Heart left ventricle (tissue), 13 donors: Measurements from ENCODE around the gene ENTPD1.

Source experiments
- POLR2A ChIP-seq, 2 donors: fragments of 450-650 bp; IDR thresholded peaks; one replicate each; pipeline ENCODE4 v1.6.1; 2017; ENCODE audit warnings: antibody characterized with exemption in 2 of 2, mild to moderate bottlenecking in 2 of 2, moderate library complexity in 2 of 2
- TF ChIP-seq, protein P1 (sequence below), 12 donors: fragments of 200-600 bp; sonication (generic) in 4 of 12; IDR thresholded peaks; one replicate each; pipeline versions ENCODE4 v1.5.0 to v1.8.0; 2018 to 2022; ENCODE audit warnings: antibody characterized with exemption in 12 of 12, mild to moderate bottlenecking in 5 of 12
- donor health status: ischemic (EF 13 %, LVEDD 7.1; RV severe dilation, severe dysfunction).
- donor health status: DM: no; HTN: yes; CAD: no.
- donor health status: DM: no; HTN: no; CAD: no.
- donor health status: ischemic (EF 25% LVEDD 6.9; RV normal size, moderate dysfunction).
- donor health status: ischemic (EF 25% LVEDD 5.7; RV mildly dilated, moderate dysfunction).
- donor health status: ischemic (EF 35%, LVEDD 5.7; RV mildly dilated, moderate dysfunction).
- donor health status: nonischemic (EF 11% LVEDD 7.7; RV severe dilation, severe dysfunction).
- donor health status: DM: yes; HTN: yes; CAD: no.
- donor health status: PGD.
- donor health status: ischemic (EF 29% LVEDD 5.4; RV normal size, mild dysfunction).
- donor health status: nonischemic (EF 23%, LVEDD 6.1; RV moderate dilation, normal function).

DNA sequence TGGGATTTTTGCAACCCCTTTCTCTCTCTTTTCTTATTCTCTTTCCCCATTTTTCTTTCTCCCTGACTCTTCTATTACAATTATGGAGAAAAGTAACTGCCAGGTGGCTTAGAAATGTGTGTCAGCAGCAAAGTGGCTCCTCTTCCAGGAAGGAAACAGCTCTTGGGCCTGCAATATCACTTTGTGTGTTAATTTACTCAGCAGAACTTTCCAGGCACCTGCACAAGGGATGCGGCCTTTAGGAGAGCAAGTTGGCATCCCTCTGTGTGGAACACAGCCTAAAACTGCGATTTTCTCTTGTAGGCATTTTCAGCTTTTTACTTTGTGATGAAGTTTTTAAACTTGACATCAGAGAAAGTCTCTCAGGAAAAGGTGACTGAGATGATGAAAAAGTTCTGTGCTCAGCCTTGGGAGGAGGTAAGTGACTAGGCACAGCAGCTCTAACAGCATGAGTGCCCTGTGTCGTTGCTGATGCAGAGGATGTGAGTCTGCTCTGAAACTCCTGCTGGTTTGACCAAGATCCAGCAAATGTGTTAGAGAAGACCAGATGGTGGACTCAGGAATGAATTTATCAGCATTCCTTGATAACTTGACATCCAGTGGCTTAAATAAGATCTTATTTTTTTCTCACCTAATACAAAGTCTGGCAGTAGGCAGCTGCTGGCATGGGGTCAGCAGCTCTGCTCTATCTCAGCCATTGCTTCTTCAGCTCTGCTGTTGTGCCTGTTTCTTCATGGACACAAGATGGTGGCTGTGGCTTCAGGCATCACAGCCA is 104.4 kb downstream of the ENTPD1 start:
- TF ChIP-seq, protein P1, sequence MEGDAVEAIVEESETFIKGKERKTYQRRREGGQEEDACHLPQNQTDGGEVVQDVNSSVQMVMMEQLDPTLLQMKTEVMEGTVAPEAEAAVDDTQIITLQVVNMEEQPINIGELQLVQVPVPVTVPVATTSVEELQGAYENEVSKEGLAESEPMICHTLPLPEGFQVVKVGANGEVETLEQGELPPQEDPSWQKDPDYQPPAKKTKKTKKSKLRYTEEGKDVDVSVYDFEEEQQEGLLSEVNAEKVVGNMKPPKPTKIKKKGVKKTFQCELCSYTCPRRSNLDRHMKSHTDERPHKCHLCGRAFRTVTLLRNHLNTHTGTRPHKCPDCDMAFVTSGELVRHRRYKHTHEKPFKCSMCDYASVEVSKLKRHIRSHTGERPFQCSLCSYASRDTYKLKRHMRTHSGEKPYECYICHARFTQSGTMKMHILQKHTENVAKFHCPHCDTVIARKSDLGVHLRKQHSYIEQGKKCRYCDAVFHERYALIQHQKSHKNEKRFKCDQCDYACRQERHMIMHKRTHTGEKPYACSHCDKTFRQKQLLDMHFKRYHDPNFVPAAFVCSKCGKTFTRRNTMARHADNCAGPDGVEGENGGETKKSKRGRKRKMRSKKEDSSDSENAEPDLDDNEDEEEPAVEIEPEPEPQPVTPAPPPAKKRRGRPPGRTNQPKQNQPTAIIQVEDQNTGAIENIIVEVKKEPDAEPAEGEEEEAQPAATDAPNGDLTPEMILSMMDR (IDR thresholded peaks at IDR 0.05), result no peak
- no peak for TF ChIP-seq POLR2A (IDR thresholded peaks at IDR 0.05)
